GM18909 (cell line): ENCODE data around the gene PGBD1.

ENCODE experiments used
- ATAC-seq: cut with Tn5 transposase; IDR thresholded peaks from one replicate; pipeline ENCODE4 v1.9.1; 2021; ENCODE audit warnings: mild to moderate bottlenecking; ENCODE audit not compliant: unreplicated experiment, poor library complexity

Gene PGBD1

GRCh38 chr6:28333047-28333446 lies 51.7 kb downstream of the PGBD1 start:
- no peak for ATAC-seq

- ATAC-seq, result no peak
Measured at GRCh38 chr6:28333599-28334018, 52.2 kb downstream of the PGBD1 start.

GRCh38 chr6:28334286-28335039 lies 53.1 kb downstream of the PGBD1 start:
- ATAC-seq, result no peak

GRCh38 chr6:28335040-28335563 lies 53.7 kb downstream of the PGBD1 start:
- no peak for ATAC-seq

GRCh38 chr6:28335564-28336283 lies 54.4 kb downstream of the PGBD1 start, which contains the start of gene ZSCAN31:
Gene ZSCAN31 (minus strand): TSS chr6:28336148. CDS start chr6:28329683, 6,465 bp downstream.
- peak; percentile 88 for ATAC-seq

GRCh38 chr6:28336284-28337120 lies 55.1 kb downstream of the PGBD1 start:
- peak; percentile 31 for ATAC-seq

GRCh38 chr6:28337121-28337520 lies 55.7 kb downstream of the PGBD1 start:
- no peak for ATAC-seq

GRCh38 chr6:28340310-28341095 lies 59.1 kb downstream of the PGBD1 start:
- no peak for ATAC-seq

- no peak for ATAC-seq
Measured at GRCh38 chr6:28343898-28344677, 62.7 kb downstream of the PGBD1 start.

- no peak for ATAC-seq
Measured at GRCh38 chr6:28345201-28345600, 63.8 kb downstream of the PGBD1 start.

- ATAC-seq, result no peak
Measured at GRCh38 chr6:28347119-28347518, 65.7 kb downstream of the PGBD1 start.

GRCh38 chr6:28349344-28349891 lies 68.0 kb downstream of the PGBD1 start:
- peak; percentile 16 for ATAC-seq

- ATAC-seq, result peak; percentile 94
Measured at GRCh38 chr6:28349892-28350737, 68.7 kb downstream of the PGBD1 start, which contains the start of gene ZKSCAN3. Gene ZKSCAN3 (plus strand): TSS chr6:28349947. CDS start chr6:28359587, 9,640 bp downstream.

GRCh38 chr6:28351087-28351486 lies 69.7 kb downstream of the PGBD1 start:
- no peak for ATAC-seq

- no peak for ATAC-seq
Measured at GRCh38 chr6:28351493-28351925, 70.1 kb downstream of the PGBD1 start.
